H9 (cell line): Measurements from ENCODE around the gene MGST2. TPM values are rescaled to one million over a fixed set of nuclear protein-coding genes. Genes with fewer than 3 reads are reported as not detected.

Source experiments
- DNase-seq: peaks from one replicate; pipeline ENCODE4 v3.0.0-alpha.2; 2017
- H2AFZ ChIP-seq: one replicate; pipeline ENCODE4 v1.6.1; 2013; ENCODE audit warnings: mild to moderate bottlenecking, low read length, control low read depth, moderate library complexity
- H2AK5ac ChIP-seq: 2 replicates; pipeline ENCODE4 v1.6.1; 2013; ENCODE audit warnings: low read length, control low read depth, mixed read lengths; ENCODE audit not compliant: insufficient read length
- H2BK120ac ChIP-seq: one replicate; pipeline ENCODE4 v1.6.1; 2013; ENCODE audit warnings: low read depth, mild to moderate bottlenecking, low read length, control low read depth, inconsistent platforms; ENCODE audit not compliant: poor library complexity, severe bottlenecking
- H2BK12ac ChIP-seq: 2 replicates; pipeline ENCODE4 v1.6.1; 2013; ENCODE audit warnings: low read length, control low read depth, mixed read lengths, low read depth; ENCODE audit not compliant: insufficient read length
- H2BK15ac ChIP-seq: 2 replicates; pipeline ENCODE4 v1.6.1; 2013; ENCODE audit warnings: low read depth, low read length, control low read depth
- H2BK20ac ChIP-seq: one replicate; pipeline ENCODE4 v1.6.1; 2013; ENCODE audit warnings: low read depth, mild to moderate bottlenecking, low read length, control low read depth, inconsistent platforms; ENCODE audit not compliant: poor library complexity, severe bottlenecking
- H2BK5ac ChIP-seq: 2 replicates; pipeline ENCODE4 v1.6.1; 2013; ENCODE audit warnings: low read length, control low read depth, mixed read lengths; ENCODE audit not compliant: insufficient read length
- H3K14ac ChIP-seq: 2 replicates; pipeline ENCODE4 v1.6.1; 2013; ENCODE audit warnings: low read length, control low read depth; ENCODE audit not compliant: insufficient read depth
- H3K18ac ChIP-seq: 2 replicates; pipeline ENCODE4 v1.6.1; 2013; ENCODE audit warnings: low read depth, mild to moderate bottlenecking, mixed read lengths, low read length, control low read depth; ENCODE audit not compliant: insufficient read length
- H3K23ac ChIP-seq: 2 replicates; pipeline ENCODE4 v1.6.1; 2013; ENCODE audit warnings: low read length, control low read depth, mixed read lengths, low read depth; ENCODE audit not compliant: insufficient read length
- H3K23me2 ChIP-seq: 2 replicates; pipeline ENCODE4 v1.6.1; 2013; ENCODE audit warnings: low read depth, mild to moderate bottlenecking, mixed read lengths, low read length, control low read depth; ENCODE audit not compliant: insufficient read length, poor library complexity, severe bottlenecking
- H3K27ac ChIP-seq: 2 replicates; pipeline ENCODE4 v1.5.1; 2013; ENCODE audit warnings: low read length, control low read depth, mixed read lengths, low read depth; ENCODE audit not compliant: insufficient read length
- H3K27me3 ChIP-seq: 2 replicates; pipeline ENCODE4 v1.6.1; 2013; ENCODE audit warnings: low read length, control low read depth, inconsistent platforms; ENCODE audit not compliant: insufficient read depth
- H3K4ac ChIP-seq: 2 replicates; pipeline ENCODE4 v1.6.1; 2013; ENCODE audit warnings: low read depth, mild to moderate bottlenecking, control low read depth, inconsistent platforms, low read length, moderate library complexity
- H3K4me1 ChIP-seq: 2 replicates; pipeline ENCODE4 v1.6.1; 2013; ENCODE audit warnings: low read length, control low read depth, inconsistent platforms; ENCODE audit not compliant: insufficient read depth
- H3K4me2 ChIP-seq: 2 replicates; pipeline ENCODE4 v1.6.1; 2013; ENCODE audit warnings: low read length, control low read depth, mixed read lengths; ENCODE audit not compliant: insufficient read length, insufficient read depth
- H3K56ac ChIP-seq: 2 replicates; pipeline ENCODE4 v1.6.1; 2013; ENCODE audit warnings: low read depth, mild to moderate bottlenecking, mixed read lengths, low read length, control low read depth; ENCODE audit not compliant: insufficient read length
- H3K79me1 ChIP-seq: 2 replicates; pipeline ENCODE4 v1.6.1; 2013; ENCODE audit warnings: low read depth, mild to moderate bottlenecking, moderate library complexity, low read length, control low read depth, inconsistent platforms; ENCODE audit not compliant: insufficient read depth, poor library complexity, severe bottlenecking
- H3K79me2 ChIP-seq: 2 replicates; pipeline ENCODE4 v1.6.1; 2013; ENCODE audit warnings: low read length, control low read depth, inconsistent platforms; ENCODE audit not compliant: insufficient read depth
- H3K9ac ChIP-seq: 2 replicates; pipeline ENCODE4 v1.6.1; 2013; ENCODE audit warnings: low read length, control low read depth, mixed read lengths; ENCODE audit not compliant: insufficient read length; ENCODE audit errors: extremely low read depth
- H3K9me3 ChIP-seq: one replicate; pipeline ENCODE4 v1.6.1; 2013; ENCODE audit warnings: low read depth, low read length, inconsistent platforms; ENCODE audit not compliant: control insufficient read depth
- H3T11ph ChIP-seq: one replicate; pipeline ENCODE4 v1.6.1; 2013; ENCODE audit warnings: mild to moderate bottlenecking, low read length, control low read depth, inconsistent platforms
- H4K20me1 ChIP-seq: one replicate; pipeline ENCODE4 v1.6.1; 2013; ENCODE audit not compliant: control insufficient read depth, insufficient read length, insufficient read depth
- H4K5ac ChIP-seq: 2 replicates; pipeline ENCODE4 v1.6.1; 2013; ENCODE audit warnings: low read depth, mild to moderate bottlenecking, mixed read lengths, low read length, control low read depth; ENCODE audit not compliant: insufficient read length
- H4K8ac ChIP-seq: replicated peaks from 2 replicates; pipeline ENCODE4 v1.6.1; 2013; ENCODE audit warnings: low read length, control low read depth, mixed read lengths, low read depth; ENCODE audit not compliant: insufficient read length
- H4K91ac ChIP-seq: 2 replicates; pipeline ENCODE4 v1.6.1; 2013; ENCODE audit warnings: low read depth, mild to moderate bottlenecking, moderate library complexity, mixed read lengths, low read length, control low read depth; ENCODE audit not compliant: insufficient read length
- H3K27ac Mint-ChIP-seq, 3 experiments: 2 replicates in 2 of 3; 3 replicates in 1 of 3; pipeline ENCODE4 v1.8.0; 2020 to 2021; ENCODE audit warnings: mixed read lengths in 3 of 3, mild to moderate bottlenecking in 1 of 3, moderate library complexity in 1 of 3
- H3K27me3 Mint-ChIP-seq: 2 replicates; pipeline ENCODE4 v1.8.0; 2021; ENCODE audit warnings: low read depth, mild to moderate bottlenecking, moderate library complexity, mixed read lengths
- H3K36me3 Mint-ChIP-seq, 3 experiments: 2 replicates in 2 of 3; 3 replicates in 1 of 3; pipeline ENCODE4 v1.8.0; 2020 to 2021; ENCODE audit warnings: low read depth in 3 of 3, mixed read lengths in 3 of 3; ENCODE audit not compliant: insufficient read depth in 1 of 3
- H3K4me1 Mint-ChIP-seq, 2 experiments: 2 replicates each; pipeline ENCODE4 v1.8.0; 2020; ENCODE audit warnings: mixed read lengths in 2 of 2
- H3K4me3 Mint-ChIP-seq, 2 experiments: 2 replicates in 1 of 2; 3 replicates in 1 of 2; pipeline ENCODE4 v1.8.0; 2020 to 2021; ENCODE audit warnings: mild to moderate bottlenecking in 2 of 2, mixed read lengths in 2 of 2, moderate library complexity in 1 of 2
- H3K9me3 Mint-ChIP-seq, 2 experiments: 2 replicates in 1 of 2; 3 replicates in 1 of 2; pipeline ENCODE4 v1.8.0; 2020; ENCODE audit warnings: mild to moderate bottlenecking in 2 of 2, mixed read lengths in 2 of 2, moderate library complexity in 1 of 2
- WGBS: extraction: QIAGEN DNeasy Blood & Tissue Kit; methylation state at CpG from one replicate; pipeline ENCODE4 v1.1.7; 2013; ENCODE audit warnings: missing lambda C conversion rate, low lambda C conversion rate, mixed read lengths; ENCODE audit not compliant: insufficient read length; ENCODE audit errors: extremely low coverage; 5-methylcytosine and 5-hydroxymethylcytosine counted together
- total RNA-seq: library from RNA; stranded (reverse); gene quantifications from 2 replicates; pipeline ENCODE4 v1.2.1, GENCODE V29; 2021
- TF ChIP-seq, protein P1 (sequence below): fragments of 200-600 bp; sonication (generic); conservative IDR thresholded peaks from 3 replicates; pipeline ENCODE4 v1.8.0; 2021; ENCODE audit warnings: antibody characterized with exemption, mild to moderate bottlenecking

Gene MGST2
- total RNA-seq, 1 experiment from 2014 or later: 6.4 TPM

- H3K9me3 Mint-ChIP-seq: no peaks in the 10 kb centered on the region
- H2BK15ac ChIP-seq: no peak overlapping the region
- H3K23ac ChIP-seq: no peak overlapping the region
- H2BK5ac ChIP-seq: no peak overlapping the region
- no peak overlapping the region for H3K18ac ChIP-seq
- H3K9me3 ChIP-seq: no peaks in the 10 kb centered on the region
- no peak overlapping the region for H3K4me3 Mint-ChIP-seq
- H3K27me3 ChIP-seq: no peaks in the 10 kb centered on the region
- H2BK12ac ChIP-seq: no peak overlapping the region
- no peaks in the 10 kb centered on the region for H3K79me2 ChIP-seq
- no peak overlapping the region for H3K27ac ChIP-seq
- H2BK120ac ChIP-seq: no peak overlapping the region
- no peak overlapping the region for H2AFZ ChIP-seq
- no peak overlapping the region for H3K9ac ChIP-seq
- TF ChIP-seq, protein P1, sequence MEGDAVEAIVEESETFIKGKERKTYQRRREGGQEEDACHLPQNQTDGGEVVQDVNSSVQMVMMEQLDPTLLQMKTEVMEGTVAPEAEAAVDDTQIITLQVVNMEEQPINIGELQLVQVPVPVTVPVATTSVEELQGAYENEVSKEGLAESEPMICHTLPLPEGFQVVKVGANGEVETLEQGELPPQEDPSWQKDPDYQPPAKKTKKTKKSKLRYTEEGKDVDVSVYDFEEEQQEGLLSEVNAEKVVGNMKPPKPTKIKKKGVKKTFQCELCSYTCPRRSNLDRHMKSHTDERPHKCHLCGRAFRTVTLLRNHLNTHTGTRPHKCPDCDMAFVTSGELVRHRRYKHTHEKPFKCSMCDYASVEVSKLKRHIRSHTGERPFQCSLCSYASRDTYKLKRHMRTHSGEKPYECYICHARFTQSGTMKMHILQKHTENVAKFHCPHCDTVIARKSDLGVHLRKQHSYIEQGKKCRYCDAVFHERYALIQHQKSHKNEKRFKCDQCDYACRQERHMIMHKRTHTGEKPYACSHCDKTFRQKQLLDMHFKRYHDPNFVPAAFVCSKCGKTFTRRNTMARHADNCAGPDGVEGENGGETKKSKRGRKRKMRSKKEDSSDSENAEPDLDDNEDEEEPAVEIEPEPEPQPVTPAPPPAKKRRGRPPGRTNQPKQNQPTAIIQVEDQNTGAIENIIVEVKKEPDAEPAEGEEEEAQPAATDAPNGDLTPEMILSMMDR: no peak
- H3K14ac ChIP-seq: no peak overlapping the region
- H3K23me2 ChIP-seq: no peaks in the 10 kb centered on the region
- peaks cover 0 to 6% of the 10 kb centered on the region in 2 experiments; a peak in 3 of 4 replicates for H3K4me1 Mint-ChIP-seq
- no peak overlapping the region for H2BK20ac ChIP-seq
- no peaks in the 10 kb centered on the region for H3K4me1 ChIP-seq
- no peaks in the 10 kb centered on the region for H3K79me1 ChIP-seq
- H2AK5ac ChIP-seq: no peak overlapping the region
- DNase-seq: no peak
- no peak overlapping the region for H3K4me2 ChIP-seq
- no peaks in the 10 kb centered on the region for H3K36me3 Mint-ChIP-seq
- no peak overlapping the region for H4K5ac ChIP-seq
- no peak overlapping the region for H3T11ph ChIP-seq
- H4K8ac ChIP-seq: no peak overlapping the region
- H3K4ac ChIP-seq: no peak overlapping the region
- peaks cover 12% of the 10 kb centered on the region for H3K27me3 Mint-ChIP-seq
- no peak overlapping the region for H4K91ac ChIP-seq
- WGBS: no CpG with 5 or more reads among the region's 1 CpG
- H4K20me1 ChIP-seq: peaks cover 3% of the 10 kb centered on the region
- no peak overlapping the region for H3K56ac ChIP-seq
- no peak overlapping the region for H3K27ac Mint-ChIP-seq
These were observed 17.7 kb upstream of the MGST2 start for GRCh38 chr4:139647952-139648351.
